ENCODE measurements around the gene PLPP4. TPM values are rescaled to one million over a fixed set of nuclear protein-coding genes. Genes with fewer than 3 reads are reported as not detected.
A peak's percentile ranks its signal among the peaks of the same experiment; 100 is the strongest.

The PLPP4 gene
- total and polyA plus RNA-seq, 2 donors (not counting 3 experiments of a cell fraction or from before 2014, with no cell fraction given) = 15.5 to 36.4 TPM

DNA sequence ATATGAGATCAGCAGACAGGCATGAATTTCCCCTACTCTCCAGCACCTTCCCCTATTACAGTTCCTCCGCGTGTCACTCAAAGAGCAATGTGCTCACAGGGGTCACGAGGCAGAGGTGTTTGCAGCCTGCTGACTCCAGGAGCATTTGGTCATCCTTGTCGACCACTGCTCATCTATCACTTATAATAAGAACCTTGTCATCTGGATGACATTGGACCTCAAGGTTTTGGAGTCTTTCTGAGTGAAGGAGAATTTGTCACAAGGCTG lies 32.9 kb upstream of the PLPP4 start:
- Histone ChIP-seq H2AFZ (ENCODE audit: low read depth, low read length) (peak overlapping the region; percentile 58), H3K4me1 (ENCODE audit: control insufficient read depth, extremely low read depth, insufficient read depth, low read length) (peaks cover 51% of the 10 kb centered on the region), H3K9me1 (replicated peaks; ENCODE audit: control insufficient read depth, extremely low read depth, insufficient read depth, low read length) (no peaks in the 10 kb centered on the region), H3K4me3 (replicated peaks in 1 of 3; ENCODE audit: insufficient read depth in 1 of 3, low read depth in 1 of 3, low read length in 3 of 3) (no peak overlapping the region), H3K36me3 (ENCODE audit: control insufficient read depth in 2 of 2, extremely low read depth in 1 of 2, insufficient read depth in 2 of 2, low read length in 2 of 2) (no peaks in the 10 kb centered on the region), H3K79me2 (ENCODE audit: control insufficient read depth, insufficient read depth, low read length) (no peaks in the 10 kb centered on the region), H3K9me3 (replicated peaks; ENCODE audit: control insufficient read depth, insufficient read depth, low read length) (no peaks in the 10 kb centered on the region), H3K4me2 (ENCODE audit: insufficient read depth, low read length) (peak overlapping the region; percentile 68), H3K27ac (ENCODE audit: insufficient read depth, low read depth, low read length) (peak overlapping the region; percentile 86), H3K27me3 (ENCODE audit: control insufficient read depth in 2 of 2, insufficient read depth in 2 of 2, low read length in 2 of 2) (no peaks in the 10 kb centered on the region), H4K20me1 (replicated peaks; ENCODE audit: control insufficient read depth, extremely low read depth, insufficient read depth, low read length) (no peaks in the 10 kb centered on the region), H3K9ac (replicated peaks; ENCODE audit: extremely low read depth, insufficient read depth, low read length) (peak overlapping the region; percentile 64)
- intact Hi-C loops (cut with micrococcal nuclease) = no loop called here
- DNase-seq (ENCODE audit: low read depth, low spot score) (no peak), FAIRE-seq (no peak)
- ChIA-PET POLR2A (interaction anchor here (2.1 kb wide), 1 partner anchor 310 kb away, joined by 4 read pairs; no protein-coding TSS in a partner anchor), CTCF (interaction anchor here (0.6 to 3.2 kb wide), 37 partner anchors 8 to 494 kb away, joined by 3 to 45 read pairs (median 5); partner anchors contain the start of gene PLPP4)
- TSS peak; percentile 46 for BruUV-seq (replicated peaks)
- TF ChIP-seq POLR2A (IDR thresholded peaks at IDR 0.05; ENCODE audit: low read depth, low read length) = no peak
- TF ChIP-seq JUN (IDR thresholded peaks at IDR 0.05; ENCODE audit: borderline replicate concordance, insufficient read depth, insufficient read length, low read depth) = no peak
- no peak for TF ChIP-seq MYC (IDR thresholded peaks at IDR 0.05; ENCODE audit: low read depth, low read length)
- TF ChIP-seq POLR2AphosphoS5 (IDR thresholded peaks at IDR 0.05; ENCODE audit: insufficient read depth, low read depth, low read length) = no peak
- no peak for TF ChIP-seq EZH2 (IDR thresholded peaks at IDR 0.05; ENCODE audit: borderline replicate concordance, low read depth, low read length, severe bottlenecking)
- dilution Hi-C loops (cut with MboI; ENCODE audit: extremely low pct_ligation_motif_present, low sequenced_read_pairs) = no loop called here

DNA sequence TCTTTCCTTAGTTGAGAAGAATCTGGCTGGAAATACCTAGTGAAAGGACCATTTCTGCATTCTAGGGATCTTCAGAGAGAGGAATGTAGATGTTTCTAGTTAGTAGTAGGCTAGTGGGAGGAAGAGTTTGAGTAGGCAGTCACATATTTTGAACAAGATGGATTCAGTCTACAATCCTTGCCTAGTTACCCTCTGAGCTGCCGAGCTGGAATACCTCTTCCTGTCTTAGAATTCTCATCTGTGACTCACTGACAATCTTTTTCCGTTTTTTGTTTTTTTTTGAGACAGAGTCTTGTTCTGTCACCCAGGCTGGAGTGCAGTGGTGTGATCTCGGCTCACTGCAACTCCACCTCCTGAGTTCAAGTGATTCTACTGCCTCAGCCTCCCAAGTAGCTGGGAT lies 30.7 kb upstream of the PLPP4 start:
- Histone ChIP-seq H3K4me2 (ENCODE audit: insufficient read depth, low read length) (peak overlapping the region; percentile 28), H3K9me3 (replicated peaks; ENCODE audit: control insufficient read depth, insufficient read depth, low read length) (no peaks in the 10 kb centered on the region), H3K79me2 (ENCODE audit: control insufficient read depth, insufficient read depth, low read length) (no peaks in the 10 kb centered on the region), H4K20me1 (replicated peaks; ENCODE audit: control insufficient read depth, extremely low read depth, insufficient read depth, low read length) (no peaks in the 10 kb centered on the region), H3K9me1 (replicated peaks; ENCODE audit: control insufficient read depth, extremely low read depth, insufficient read depth, low read length) (no peaks in the 10 kb centered on the region), H3K27me3 (ENCODE audit: control insufficient read depth in 2 of 2, insufficient read depth in 2 of 2, low read length in 2 of 2) (no peaks in the 10 kb centered on the region), H3K36me3 (ENCODE audit: control insufficient read depth in 2 of 2, extremely low read depth in 1 of 2, insufficient read depth in 2 of 2, low read length in 2 of 2) (no peaks in the 10 kb centered on the region), H2AFZ (ENCODE audit: low read depth, low read length) (peak overlapping the region; percentile 88), H3K9ac (replicated peaks; ENCODE audit: extremely low read depth, insufficient read depth, low read length) (peak overlapping the region; percentile 58), H3K4me1 (ENCODE audit: control insufficient read depth, extremely low read depth, insufficient read depth, low read length) (peaks cover 51% of the 10 kb centered on the region), H3K4me3 (replicated peaks in 1 of 3; ENCODE audit: insufficient read depth in 1 of 3, low read depth in 1 of 3, low read length in 3 of 3) (no peak overlapping the region), H3K27ac (ENCODE audit: insufficient read depth, low read depth, low read length) (peak overlapping the region; percentile 95)
- FAIRE-seq = peak; percentile 77
- no TSS peak for BruUV-seq (replicated peaks)
- TF ChIP-seq, protein P1, sequence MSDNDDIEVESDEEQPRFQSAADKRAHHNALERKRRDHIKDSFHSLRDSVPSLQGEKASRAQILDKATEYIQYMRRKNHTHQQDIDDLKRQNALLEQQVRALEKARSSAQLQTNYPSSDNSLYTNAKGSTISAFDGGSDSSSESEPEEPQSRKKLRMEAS (IDR thresholded peaks at IDR 0.05; ENCODE audit: insufficient read depth, insufficient read length) = no peak
- peak; percentile 59 for TF ChIP-seq JUN (IDR thresholded peaks at IDR 0.05; ENCODE audit: borderline replicate concordance, insufficient read depth, insufficient read length, low read depth)
- peak; percentile 76 for TF ChIP-seq FOS (IDR thresholded peaks at IDR 0.05; ENCODE audit: borderline replicate concordance, insufficient read depth, low read length)
- TF ChIP-seq POLR2AphosphoS5 (IDR thresholded peaks at IDR 0.05; ENCODE audit: insufficient read depth, low read depth, low read length) = no peak
- peak; percentile 62 for DNase-seq (ENCODE audit: low read depth, low spot score)
- intact Hi-C loops (cut with micrococcal nuclease) (no loop called here), dilution Hi-C loops (cut with MboI; ENCODE audit: extremely low pct_ligation_motif_present, low sequenced_read_pairs) (no loop called here)
- ChIA-PET POLR2A (no interaction called here), CTCF (interaction anchor here (1.1 to 1.8 kb wide), 2 partner anchors 11 to 29 kb away, joined by 3 to 5 read pairs; no protein-coding TSS in a partner anchor)
